A673 (cell line): Measurements from ENCODE around the gene TSPYL4. TPM values are rescaled to one million over a fixed set of nuclear protein-coding genes. Genes with fewer than 3 reads are reported as not detected.

Experiments
- BruUV-seq: library from RNA; stranded (reverse); fragments of 400-500 nt; replicated peaks from 2 replicates; lab custom pipeline; 2021; lab: Mats Ljungman, UMichigan
- CTCF ChIA-PET: fragments of 300-600 bp; sonication (Branson Sonifier 250); formaldehyde crosslinking; loops from one replicate; lab custom pipeline; 2022; ENCODE audit warnings: antibody characterized with exemption; lab: Charles Lee
- POLR2A ChIA-PET: fragments of 300-600 bp; sonication (Branson Sonifier 250); formaldehyde crosslinking; loops from one replicate; lab custom pipeline; 2022; ENCODE audit warnings: antibody characterized with exemption; ENCODE audit not compliant: low non-redundant PET; lab: Charles Lee
- DNase-seq: peaks from one replicate; pipeline ENCODE4 v3.0.0-alpha.2; 2015; ENCODE audit warnings: low spot score
- H3K27ac ChIP-seq: fragments of 200-600 bp; sonication (generic); 2 replicates; pipeline ENCODE4 v1.5.1; 2016; ENCODE audit warnings: mixed run types, low read depth, mild to moderate bottlenecking, mixed read lengths, antibody characterized with exemption, low read length; ENCODE audit not compliant: poor library complexity, severe bottlenecking
- H3K27me3 ChIP-seq: fragments of 200-600 bp; sonication (generic); replicated peaks from 2 replicates; pipeline ENCODE4 v1.6.1; 2017; ENCODE audit warnings: mixed run types, low read depth, mild to moderate bottlenecking, mixed read lengths, antibody characterized with exemption, low read length; ENCODE audit not compliant: insufficient read depth, poor library complexity
- H3K36me3 ChIP-seq: fragments of 200-600 bp; sonication (generic); 2 replicates; pipeline ENCODE4 v1.6.1; 2016; ENCODE audit warnings: mixed run types, mild to moderate bottlenecking, mixed read lengths, antibody characterized with exemption, low read length; ENCODE audit not compliant: insufficient read depth, poor library complexity, severe bottlenecking
- H3K4me1 ChIP-seq: fragments of 200-600 bp; sonication (generic); 2 replicates; pipeline ENCODE4 v1.6.1; 2017; ENCODE audit warnings: mixed run types, mild to moderate bottlenecking, mixed read lengths, antibody characterized with exemption, low read length; ENCODE audit not compliant: insufficient read depth, poor library complexity, severe bottlenecking
- H3K4me3 ChIP-seq: fragments of 200-600 bp; sonication (generic); 2 replicates; pipeline ENCODE4 v1.5.1; 2016; ENCODE audit warnings: low read depth, mixed run types, mild to moderate bottlenecking, mixed read lengths, low read length; ENCODE audit not compliant: poor library complexity, severe bottlenecking
- H3K9me3 ChIP-seq: fragments of 200-600 bp; sonication (generic); 2 replicates; pipeline ENCODE4 v1.6.1; 2016; ENCODE audit warnings: mixed run types, low read depth, mild to moderate bottlenecking, mixed read lengths, antibody characterized with exemption, low read length; ENCODE audit not compliant: poor library complexity, severe bottlenecking
- CTCF ChIP-seq: fragments of 300-800, 200-600 bp; sonication (generic); conservative IDR thresholded peaks from 2 replicates; pipeline ENCODE4 v1.5.1; 2017; ENCODE audit warnings: low read depth, mild to moderate bottlenecking, antibody characterized with exemption, low read length, moderate library complexity, mixed read lengths
- EZH2 ChIP-seq: fragments of 200-600 bp; sonication (generic); IDR thresholded peaks from 2 replicates; pipeline ENCODE4 v1.6.1; 2017; ENCODE audit warnings: borderline replicate concordance, low read depth, mild to moderate bottlenecking, mixed read lengths, antibody characterized with exemption, low read length; ENCODE audit not compliant: poor library complexity, severe bottlenecking
- intact Hi-C: fragments of 100-400 bp; cut with micrococcal nuclease; formaldehyde crosslinking; loops from one replicate; pipeline ENCODE4 v1.10.0; 2022; ENCODE audit not compliant: unreplicated experiment
- total RNA-seq: library from RNA; stranded (reverse); gene quantifications from 2 replicates; pipeline ENCODE4 v1.2.3, GENCODE V29; 2021

Gene TSPYL4
- total RNA-seq, 1 experiment from 2014 or later = 17.2 TPM

- CTCF ChIA-PET = interaction anchor here (0.9 kb wide), 1 partner anchor 15 kb away, joined by 5 read pairs; no protein-coding TSS in a partner anchor
- DNase-seq = no peak
- Histone ChIP-seq H3K4me3 (no peak overlapping the region), H3K27ac (no peak overlapping the region), H3K9me3 (no peaks in the 10 kb centered on the region), H3K4me1 (peaks cover 7% of the 10 kb centered on the region), H3K27me3 (no peaks in the 10 kb centered on the region), H3K36me3 (peaks cover under 1% of the 10 kb centered on the region)
- TF ChIP-seq EZH2 (no peak), CTCF (no peak)
- intact Hi-C loops = loop anchor here (10.0 kb wide), 1 partner anchor 152 kb away; no protein-coding TSS in a partner anchor
- POLR2A ChIA-PET = no interaction called here
- BruUV-seq = no TSS peak
Observed at GRCh38 chr6:116283191-116283590, 29.3 kb upstream of the TSPYL4 start.

GRCh38 chr6:116282698-116283097 lies 28.8 kb upstream of the TSPYL4 start:
- no peaks in the 10 kb centered on the region for H3K9me3 ChIP-seq
- no peak for TF ChIP-seq EZH2
- POLR2A ChIA-PET = no interaction called here
- H3K27me3 ChIP-seq = no peaks in the 10 kb centered on the region
- intact Hi-C loops = loop anchor here (10.0 kb wide), 1 partner anchor 152 kb away; no protein-coding TSS in a partner anchor
- CTCF ChIA-PET = no interaction called here
- H3K36me3 ChIP-seq = peaks cover 5% of the 10 kb centered on the region
- H3K4me3 ChIP-seq = no peak overlapping the region
- H3K27ac ChIP-seq = no peak overlapping the region
- peaks cover 12% of the 10 kb centered on the region for H3K4me1 ChIP-seq
- no TSS peak for BruUV-seq
- DNase-seq = no peak

- peaks cover 30% of the 10 kb centered on the region for H3K4me1 ChIP-seq
- TF ChIP-seq CTCF (no peak), EZH2 (no peak)
- H3K27ac ChIP-seq = no peak overlapping the region
- ChIA-PET POLR2A (no interaction called here), CTCF (interaction anchor here (0.6 kb wide), 1 partner anchor 58 kb away, joined by 4 read pairs; no protein-coding TSS in a partner anchor)
- no peaks in the 10 kb centered on the region for H3K27me3 ChIP-seq
- DNase-seq = no peak
- no peak overlapping the region for H3K4me3 ChIP-seq
- intact Hi-C loops = loop anchor here (10.0 kb wide), 1 partner anchor 154 kb away; no protein-coding TSS in a partner anchor
- peaks cover 5% of the 10 kb centered on the region for H3K36me3 ChIP-seq
- H3K9me3 ChIP-seq = no peaks in the 10 kb centered on the region
- no TSS peak for BruUV-seq
Observed at GRCh38 chr6:116280933-116281316, 27.1 kb upstream of the TSPYL4 start.
